HEK293 (cell line): Measurements from ENCODE around the gene NRSN2.
A peak's percentile ranks its signal among the peaks of the same experiment; 100 is the strongest.

Source experiments
- BCL11A ChIP-seq: fragments of 450-650 bp; formaldehyde crosslinking; IDR thresholded peaks from 2 replicates; pipeline ENCODE4 v1.5.1; 2016; ENCODE audit warnings: low read depth, missing biosample characterization, missing genetic modification characterization
- FEZF1 ChIP-seq: fragments of 450-650 bp; formaldehyde crosslinking; IDR thresholded peaks from 2 replicates; pipeline ENCODE4 v1.5.1; 2016; ENCODE audit warnings: missing biosample characterization, missing genetic modification characterization
- HOXD13 ChIP-seq: sonication (generic); formaldehyde crosslinking; IDR thresholded peaks from 2 replicates; pipeline ENCODE4 v1.8.0; 2022; ENCODE audit warnings: missing genetic modification reagents, borderline replicate concordance
- INSM2 ChIP-seq: fragments of 450-650 bp; formaldehyde crosslinking; IDR thresholded peaks from 2 replicates; pipeline ENCODE4 v1.5.1; 2016; ENCODE audit warnings: missing biosample characterization, missing genetic modification characterization
- TCF7L2 ChIP-seq: IDR thresholded peaks from 2 replicates; pipeline ENCODE4 v1.6.1; 2011; ENCODE audit warnings: low read depth, mild to moderate bottlenecking, inconsistent platforms, low read length, moderate library complexity, borderline replicate concordance
- ZBTB49 ChIP-seq: fragments of 450-650 bp; formaldehyde crosslinking; IDR thresholded peaks from 2 replicates; pipeline ENCODE4 v1.5.1; 2016; ENCODE audit warnings: missing biosample characterization, missing genetic modification characterization, low read depth
- ZFHX2 ChIP-seq: fragments of 450-650 bp; formaldehyde crosslinking; conservative IDR thresholded peaks from 2 replicates; pipeline ENCODE4 v1.5.1; 2016; ENCODE audit warnings: missing biosample characterization, missing genetic modification characterization
- ZNF148 ChIP-seq: fragments of 450-650 bp; formaldehyde crosslinking; IDR thresholded peaks from 2 replicates; pipeline ENCODE4 v1.5.0; 2017; ENCODE audit warnings: missing biosample characterization, missing genetic modification characterization, borderline replicate concordance
- ZNF169 ChIP-seq: fragments of 450-650 bp; formaldehyde crosslinking; IDR thresholded peaks from 2 replicates; pipeline ENCODE4 v1.5.1; 2016; ENCODE audit warnings: missing biosample characterization, missing genetic modification characterization
- ZNF211 ChIP-seq: fragments of 450-650 bp; formaldehyde crosslinking; IDR thresholded peaks from 2 replicates; pipeline ENCODE4 v1.5.1; 2016; ENCODE audit warnings: low read depth, missing biosample characterization, missing genetic modification characterization
- ZNF23 ChIP-seq: fragments of 450-650 bp; formaldehyde crosslinking; IDR thresholded peaks from 2 replicates; pipeline ENCODE4 v1.5.1; 2016; ENCODE audit warnings: missing biosample characterization, missing genetic modification characterization, borderline replicate concordance
- ZNF324 ChIP-seq: fragments of 450-650 bp; formaldehyde crosslinking; IDR thresholded peaks from 2 replicates; pipeline ENCODE4 v1.5.1; 2016; ENCODE audit warnings: missing biosample characterization, missing genetic modification characterization
- ZNF488 ChIP-seq: fragments of 450-650 bp; formaldehyde crosslinking; IDR thresholded peaks from 2 replicates; pipeline ENCODE4 v1.5.1; 2016; ENCODE audit warnings: missing biosample characterization, missing genetic modification characterization
- ZNF518A ChIP-seq: fragments of 450-650 bp; formaldehyde crosslinking; conservative IDR thresholded peaks from 2 replicates; pipeline ENCODE4 v1.5.1; 2016; ENCODE audit warnings: low read depth, missing biosample characterization, missing genetic modification characterization
- ZNF561 ChIP-seq: fragments of 450-650 bp; IDR thresholded peaks from 2 replicates; pipeline ENCODE4 v1.5.1; 2018; ENCODE audit warnings: missing biosample characterization, missing genetic modification characterization, borderline replicate concordance
- ZNF585B ChIP-seq: fragments of 450-650 bp; formaldehyde crosslinking; IDR thresholded peaks from 2 replicates; pipeline ENCODE4 v1.5.1; 2016; ENCODE audit warnings: missing biosample characterization, missing genetic modification characterization
- ZNF610 ChIP-seq: fragments of 450-650 bp; formaldehyde crosslinking; IDR thresholded peaks from 2 replicates; pipeline ENCODE4 v1.5.1; 2016; ENCODE audit warnings: missing biosample characterization, missing genetic modification characterization, borderline replicate concordance
- ZNF629 ChIP-seq: fragments of 450-650 bp; formaldehyde crosslinking; IDR thresholded peaks from 2 replicates; pipeline ENCODE4 v1.5.1; 2017; ENCODE audit warnings: missing biosample characterization, missing genetic modification characterization
- ZNF704 ChIP-seq: fragments of 450-650 bp; formaldehyde crosslinking; IDR thresholded peaks from 2 replicates; pipeline ENCODE4 v1.5.1; 2016; ENCODE audit warnings: missing biosample characterization, missing genetic modification characterization
- ZSCAN18 ChIP-seq: fragments of 450-650 bp; formaldehyde crosslinking; IDR thresholded peaks from 2 replicates; pipeline ENCODE4 v1.5.1; 2016; ENCODE audit warnings: missing biosample characterization, missing genetic modification characterization

NRSN2 gene

GRCh38 chr20:380763-381580 is 34.1 kb downstream of the NRSN2 start (continued):
- TF ChIP-seq INSM2 (tag by site-specific recombination) (0 out of 2 replicates have a peak, but pooled peaks have one; percentile 26), ZFHX2 (tag by site-specific recombination) (peak; percentile 91), ZNF488 (peak; percentile 64; the same call in 1 of the 2 replicates), ZNF610 (peak; percentile 61; the same call in 1 of the 2 replicates), HOXD13 (peak; percentile 95), ZNF169 (no peak), BCL11A (tag by site-specific recombination) (no peak; the same call in 1 of the 2 replicates), ZNF704 (tag by site-specific recombination) (no peak), ZNF148 (tag by site-specific recombination) (no peak), ZNF324 (tag by site-specific recombination) (peak; percentile 88), ZNF23 (tag by site-specific recombination) (no peak), ZNF211 (no peak), ZNF518A (tag by site-specific recombination) (peak; percentile 31; the same call in 1 of the 2 replicates), ZNF629 (tag by site-specific recombination) (peak; percentile 70), TCF7L2 (no peak), ZNF561 (peak; percentile 82; the same call in 1 of the 2 replicates), FEZF1 (tag by site-specific recombination) (peak; percentile 68), ZSCAN18 (tag by site-specific recombination) (0 out of 2 replicates have a peak, but pooled peaks have one; percentile 60), ZBTB49 (tag by site-specific recombination) (no peak), ZNF585B (tag by site-specific recombination) (no peak)
